Gastroesophageal sphincter (tissue), 3 donors: ENCODE results near the gene C13orf42.

ENCODE experiments used
- POLR2A ChIP-seq, 2 donors: fragments of 450-650 bp; IDR thresholded peaks; one replicate each; pipeline ENCODE4 v1.6.1; 2017; ENCODE audit warnings: antibody characterized with exemption in 2 of 2, mild to moderate bottlenecking in 2 of 2, moderate library complexity in 1 of 2
- POLR2AphosphoS5 ChIP-seq: sonication (generic); formaldehyde crosslinking; IDR thresholded peaks from one replicate; pipeline ENCODE4 v1.6.1; 2017; ENCODE audit warnings: antibody characterized with exemption
- TF ChIP-seq, protein P1 (sequence below), 4 experiments: fragments of 200-600 bp in 2 of 4; fragments of 450-650 bp in 2 of 4; sonication (generic) in 1 of 4; IDR thresholded peaks; one replicate each; pipeline ENCODE4 v1.5.1; 2017 to 2019; ENCODE audit warnings: antibody characterized with exemption in 4 of 4, mild to moderate bottlenecking in 2 of 4, moderate library complexity in 2 of 4

DNA sequence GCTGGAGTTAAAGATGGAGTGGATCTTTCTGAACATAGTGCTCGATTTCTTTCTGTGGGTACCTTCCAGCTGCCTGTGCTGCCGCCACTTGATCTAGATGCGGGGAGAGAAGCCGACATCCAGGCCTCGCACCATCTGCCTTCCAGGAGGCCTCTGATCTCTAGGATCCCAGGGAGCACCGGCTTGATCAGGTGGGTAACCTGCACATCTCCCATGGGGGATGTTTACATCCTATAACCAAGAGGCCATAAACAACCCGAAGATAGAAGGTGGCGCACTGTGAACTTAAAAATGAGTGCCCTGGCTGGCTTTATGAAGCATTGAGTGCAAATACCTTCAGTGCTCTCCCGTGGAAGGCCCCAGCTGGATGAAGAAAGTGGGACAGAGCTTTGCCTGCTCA, at the start of gene C13orf42:
- TF ChIP-seq, protein P1, sequence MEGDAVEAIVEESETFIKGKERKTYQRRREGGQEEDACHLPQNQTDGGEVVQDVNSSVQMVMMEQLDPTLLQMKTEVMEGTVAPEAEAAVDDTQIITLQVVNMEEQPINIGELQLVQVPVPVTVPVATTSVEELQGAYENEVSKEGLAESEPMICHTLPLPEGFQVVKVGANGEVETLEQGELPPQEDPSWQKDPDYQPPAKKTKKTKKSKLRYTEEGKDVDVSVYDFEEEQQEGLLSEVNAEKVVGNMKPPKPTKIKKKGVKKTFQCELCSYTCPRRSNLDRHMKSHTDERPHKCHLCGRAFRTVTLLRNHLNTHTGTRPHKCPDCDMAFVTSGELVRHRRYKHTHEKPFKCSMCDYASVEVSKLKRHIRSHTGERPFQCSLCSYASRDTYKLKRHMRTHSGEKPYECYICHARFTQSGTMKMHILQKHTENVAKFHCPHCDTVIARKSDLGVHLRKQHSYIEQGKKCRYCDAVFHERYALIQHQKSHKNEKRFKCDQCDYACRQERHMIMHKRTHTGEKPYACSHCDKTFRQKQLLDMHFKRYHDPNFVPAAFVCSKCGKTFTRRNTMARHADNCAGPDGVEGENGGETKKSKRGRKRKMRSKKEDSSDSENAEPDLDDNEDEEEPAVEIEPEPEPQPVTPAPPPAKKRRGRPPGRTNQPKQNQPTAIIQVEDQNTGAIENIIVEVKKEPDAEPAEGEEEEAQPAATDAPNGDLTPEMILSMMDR (IDR thresholded peaks at IDR 0.05) = no peak
- no peak for TF ChIP-seq POLR2A (IDR thresholded peaks at IDR 0.05)
- TF ChIP-seq POLR2AphosphoS5 = no peak
